CD4-positive, alpha-beta T cell (primary cell): ENCODE results near the gene ZNF569. TPM values are rescaled to one million over a fixed set of nuclear protein-coding genes. Genes with fewer than 3 reads are reported as not detected.
A peak's percentile ranks its signal among the peaks of the same experiment; 100 is the strongest.
"Not testable (repeated sequence)": the region's sequence is repeated elsewhere in the genome, so short reads cannot be mapped to it uniquely, and the experiment has no call there.

Experiments used
- ATAC-seq: fragments of 200-7000 bp; cut with Tn5 transposase; one replicate; pipeline ENCODE4 v1.10.0; 2022; ENCODE audit warnings: mild to moderate bottlenecking; ENCODE audit not compliant: poor library complexity
- CTCF ChIA-PET: fragments of 350-600 bp; sonication (Branson Sonifier 250); formaldehyde crosslinking; loops from one replicate; lab custom pipeline; 2021; ENCODE audit warnings: antibody characterized with exemption, inconsistent platforms; lab: Charles Lee
- POLR2A ChIA-PET: fragments of 350-600 bp; sonication (Branson Sonifier 250); formaldehyde crosslinking; loops from one replicate; lab custom pipeline; 2021; ENCODE audit warnings: antibody characterized with exemption, inconsistent platforms; lab: Charles Lee
- DNase-seq, 14 experiments: peaks; one replicate each; pipeline ENCODE4 v3.0.0-alpha.2; 2013 to 2020; ENCODE audit warnings: mixed read lengths in 2 of 14
- H3K27ac ChIP-seq, 2 donors: one replicate each; pipeline versions ENCODE4 v1.5.1 to v1.7.0; 2013; ENCODE audit warnings: low read length in 2 of 2, low read depth in 1 of 2, mild to moderate bottlenecking in 1 of 2
- H3K27me3 ChIP-seq, 2 experiments: 1 replicate in 1 of 2; 2 replicates in 1 of 2; pipeline versions ENCODE4 v1.6.1 to v1.7.0; 2013; ENCODE audit warnings: low read length in 2 of 2, control low read depth in 1 of 2, mild to moderate bottlenecking in 1 of 2, moderate library complexity in 1 of 2; ENCODE audit not compliant: insufficient read depth in 2 of 2, control insufficient read depth in 1 of 2
- H3K36me3 ChIP-seq: one replicate; pipeline ENCODE4 v1.6.1; 2013; ENCODE audit warnings: low read length, control low read depth; ENCODE audit not compliant: insufficient read depth
- H3K4me1 ChIP-seq: one replicate; pipeline ENCODE4 v1.6.1; 2013; ENCODE audit warnings: low read length, control low read depth; ENCODE audit not compliant: insufficient read depth
- H3K4me3 ChIP-seq: one replicate; pipeline ENCODE4 v1.5.1; 2013; ENCODE audit warnings: mild to moderate bottlenecking, low read length, moderate library complexity
- H3K9me3 ChIP-seq, 2 experiments: 1 replicate in 1 of 2; 2 replicates in 1 of 2; pipeline versions ENCODE4 v1.6.1 to v1.7.0; 2013; ENCODE audit warnings: low read length in 2 of 2, mild to moderate bottlenecking in 2 of 2, control low read depth in 1 of 2, moderate library complexity in 1 of 2; ENCODE audit not compliant: control insufficient read depth in 1 of 2, insufficient read depth in 1 of 2
- H3K27ac Mint-ChIP-seq: one replicate; pipeline ENCODE4 v1.8.0; 2020; ENCODE audit warnings: mixed read lengths
- H3K27me3 Mint-ChIP-seq: one replicate; pipeline ENCODE4 v1.8.0; 2021; ENCODE audit warnings: mixed read lengths
- H3K36me3 Mint-ChIP-seq: one replicate; pipeline ENCODE4 v1.8.0; 2021; ENCODE audit warnings: low read depth, mixed read lengths
- H3K4me1 Mint-ChIP-seq: one replicate; pipeline ENCODE4 v1.8.0; 2021; ENCODE audit warnings: low read depth, mixed read lengths
- H3K4me3 Mint-ChIP-seq: one replicate; pipeline ENCODE4 v1.8.0; 2020; ENCODE audit warnings: mild to moderate bottlenecking, mixed read lengths
- H3K9me3 Mint-ChIP-seq: one replicate; pipeline ENCODE4 v1.8.0; 2020; ENCODE audit warnings: mixed read lengths
- CTCF ChIP-seq: fragments of 200-600 bp; IDR thresholded peaks from one replicate; pipeline ENCODE4 v1.8.0; 2022; ENCODE audit warnings: antibody characterized with exemption, mild to moderate bottlenecking
- intact Hi-C, 2 experiments: fragments of 100-400 bp; cut with DNase I in 1 of 2; cut with micrococcal nuclease in 1 of 2; formaldehyde crosslinking; loops; one replicate each; pipeline versions ENCODE4 v1.15.1 to v1.9.0; 2023 to 2025; cut with DNase I, micrococcal nuclease
- total RNA-seq, 174 experiments: library from RNA in 2 of 174; stranded (reverse) in 2 of 174; gene quantifications; one replicate each; pipeline ENCODE4 v1.2.3 and lab custom pipeline; 2021 to 2026

The ZNF569 gene
- total RNA-seq, 2 experiments from 2014 or later: 5.0 to 5.2 TPM

- peaks cover 17 to 21% of the 10 kb centered on the region in 2 experiments for H3K9me3 ChIP-seq
- no peaks in the 10 kb centered on the region for H3K27me3 Mint-ChIP-seq
- ChIA-PET POLR2A (interaction anchor here (0.6 to 2.8 kb wide), 24 partner anchors 11 to 882 kb away, joined by 3 to 63 read pairs (median 8); partner anchors contain the start of genes SIPA1L3, WDR87, ZNF345 and ZNF382), CTCF (interaction anchor here (1.0 to 2.0 kb wide), 6 partner anchors 52 to 1032 kb away, joined by 3 to 6 read pairs (median 4); partner anchors contain the start of genes FAM98C and ZNF793)
- peaks cover 23% of the 10 kb centered on the region for H3K36me3 Mint-ChIP-seq
- intact Hi-C loops: loop anchor here (1.0 to 10.0 kb wide), 16 partner anchors 37 to 1159 kb away; partner anchors contain the start of genes ZNF540 (in 2 of the 2), ZNF571 (in 2 of the 2), SIPA1L3 (in 1 of the 2) and WDR87 (in 1 of the 2)
- H3K27ac ChIP-seq: peak within 1 kb of the TSS; percentile 76 to 85
- peak within 1 kb of the TSS; percentile 96 for H3K4me3 Mint-ChIP-seq
- peaks cover 19% of the 10 kb centered on the region for H3K36me3 ChIP-seq
- peaks cover 17% of the 10 kb centered on the region for H3K4me1 ChIP-seq
- ATAC-seq (peak; percentile 96), DNase-seq (peak; percentile 93 to 98 (median 96))
- no peaks in the 10 kb centered on the region for H3K27me3 ChIP-seq
- peak within 1 kb of the TSS; percentile 59 for H3K4me3 ChIP-seq
- peak within 1 kb of the TSS; percentile 96 for H3K27ac Mint-ChIP-seq
- H3K9me3 Mint-ChIP-seq: no peaks in the 10 kb centered on the region
- peaks cover 16% of the 10 kb centered on the region for H3K4me1 Mint-ChIP-seq
- TF ChIP-seq CTCF: no peak
Observed at GRCh38 chr19:37370880-37371661, 96.2 kb downstream of the ZNF569 start, which contains the start of gene ZNF527. TSS of gene ZNF527 (plus strand) at chr19:37371099. CDS start at chr19:37374199, 3,100 bp downstream.

- H3K4me1 Mint-ChIP-seq: peaks cover 16% of the 10 kb centered on the region
- CTCF ChIA-PET: interaction anchor here (1.0 to 2.0 kb wide), 5 partner anchors 52 to 1033 kb away, joined by 3 to 6 read pairs (median 5); partner anchors contain the start of genes FAM98C and ZNF793
- peaks cover 13 to 22% of the 10 kb centered on the region in 2 experiments for H3K9me3 ChIP-seq
Observed at GRCh38 chr19:37370386-37370879, 96.8 kb downstream of the ZNF569 start.

GRCh38 chr19:37362733-37363132 lies 104.5 kb downstream of the ZNF569 start:
- Histone ChIP-seq H3K27me3 (no peaks in the 10 kb centered on the region), H3K4me1 (no peaks in the 10 kb centered on the region), H3K36me3 (peaks cover 40% of the 10 kb centered on the region), H3K27ac (no peak overlapping the region), H3K9me3 (peaks cover 51 to 62% of the 10 kb centered on the region in 2 experiments), H3K4me3 (no peak overlapping the region)
- no peak for ATAC-seq
- peaks cover 82% of the 10 kb centered on the region for H3K36me3 Mint-ChIP-seq
- H3K4me3 Mint-ChIP-seq: no peak overlapping the region
- no peaks in the 10 kb centered on the region for H3K4me1 Mint-ChIP-seq
- H3K27me3 Mint-ChIP-seq: no peaks in the 10 kb centered on the region
- peaks cover 15% of the 10 kb centered on the region for H3K9me3 Mint-ChIP-seq
- no peak for TF ChIP-seq CTCF
- ChIA-PET POLR2A (no interaction called here), CTCF (no interaction called here)
- intact Hi-C loops: no loop called here
- H3K27ac Mint-ChIP-seq: no peak overlapping the region
- peak in 1 of 14 experiments; percentile 1 for DNase-seq

More at GRCh38 chr19:37370386-37370879, 96.8 kb downstream of the ZNF569 start:
- peak overlapping the region; percentile 96 for H3K4me3 Mint-ChIP-seq
- intact Hi-C loops: loop anchor here (1.0 to 10.0 kb wide), 14 partner anchors 36 to 1158 kb away; partner anchors contain the start of genes ZNF540 (in 2 of the 2), ZNF571 (in 2 of the 2), SIPA1L3 (in 1 of the 2) and WDR87 (in 1 of the 2)
- not testable (repeated sequence) for H3K27me3 Mint-ChIP-seq, H3K27me3 ChIP-seq, H3K9me3 Mint-ChIP-seq
- H3K27ac ChIP-seq: peak overlapping the region; percentile 52 to 54
- H3K4me3 ChIP-seq: peak overlapping the region; percentile 59
- DNase-seq (peak in 1 of 14 experiments; percentile 35), ATAC-seq (peak; percentile 46)
- peaks cover 13% of the 10 kb centered on the region for H3K36me3 ChIP-seq
- H3K36me3 Mint-ChIP-seq: peaks cover 30% of the 10 kb centered on the region
- H3K27ac Mint-ChIP-seq: peak overlapping the region; percentile 96
- POLR2A ChIA-PET: interaction anchor here (0.8 to 2.8 kb wide), 23 partner anchors 10 to 881 kb away, joined by 3 to 63 read pairs (median 8); partner anchors contain the start of genes SIPA1L3, WDR87, ZNF345 and ZNF382
- peaks cover 17% of the 10 kb centered on the region for H3K4me1 ChIP-seq
